Omental fat pad (tissue), 4 donors: Measurements from ENCODE around the gene CFAP77. TPM values are rescaled to one million over a fixed set of nuclear protein-coding genes. Genes with fewer than 3 reads are reported as not detected.

Experiments used
- ATAC-seq: fragments of 150-250 bp; one replicate; pipeline ENCODE4 v1.9.1; 2016; ENCODE audit warnings: mild to moderate bottlenecking, moderate library complexity; ENCODE audit not compliant: low FRiP score
- DNase-seq: peaks from one replicate; pipeline ENCODE4 v3.0.0-alpha.2; 2019; ENCODE audit warnings: low spot score
- CTCF ChIP-seq, 3 donors: fragments of 450-650 bp; IDR thresholded peaks; one replicate each; pipeline ENCODE4 v1.5.1; 2016 to 2017; ENCODE audit warnings: antibody characterized with exemption in 3 of 3, mild to moderate bottlenecking in 3 of 3, moderate library complexity in 2 of 3
- total RNA-seq, 4 donors: library from RNA; depleted of rRNA; stranded (reverse); fragments of >200 nt; gene quantifications; one replicate each; pipeline ENCODE4 v1.1.0, GENCODE V29; 2016

CFAP77 gene
- total RNA-seq, 4 donors from 2014 or later, result not detected

- no peak for DNase-seq
- no peak for ATAC-seq
These were observed 195.4 kb downstream of the CFAP77 start for GRCh38 chr9:132605387-132605786.

GRCh38 chr9:132606066-132606465 is 196.1 kb downstream of the CFAP77 start:
- DNase-seq (no peak), ATAC-seq (no peak)
- TF ChIP-seq CTCF (IDR thresholded peaks at IDR 0.05), result no peak

More at GRCh38 chr9:132605387-132605786, 195.4 kb downstream of the CFAP77 start:
- no peak for TF ChIP-seq CTCF (IDR thresholded peaks at IDR 0.05)

GRCh38 chr9:132609184-132609583 is 199.2 kb downstream of the CFAP77 start:
- TF ChIP-seq CTCF (IDR thresholded peaks at IDR 0.05), result no peak
- ATAC-seq (no peak), DNase-seq (no peak)

GRCh38 chr9:132609829-132610228 is 199.8 kb downstream of the CFAP77 start:
- no peak for ATAC-seq
- DNase-seq, result no peak
- no peak for TF ChIP-seq CTCF (IDR thresholded peaks at IDR 0.05)

- no peak for ATAC-seq
- no peak for DNase-seq
- no peak for TF ChIP-seq CTCF (IDR thresholded peaks at IDR 0.05)
These were observed 200.7 kb downstream of the CFAP77 start for GRCh38 chr9:132610661-132611060.

GRCh38 chr9:132614324-132614723 is 204.3 kb downstream of the CFAP77 start:
- no peak for DNase-seq
- TF ChIP-seq CTCF (IDR thresholded peaks at IDR 0.05), result no peak
- ATAC-seq, result no peak

- no peak for ATAC-seq
- no peak for TF ChIP-seq CTCF (IDR thresholded peaks at IDR 0.05)
- DNase-seq, result no peak
These were observed 205.8 kb downstream of the CFAP77 start for GRCh38 chr9:132615774-132616173.
